Ovary (tissue), 3 donors: ENCODE data around the gene ADGRB2.

ENCODE experiments used
- EP300 ChIP-seq: sonication (generic); formaldehyde crosslinking; IDR thresholded peaks from one replicate; pipeline ENCODE4 v1.6.1; 2017; ENCODE audit warnings: antibody characterized with exemption
- POLR2A ChIP-seq: fragments of 450-650 bp; IDR thresholded peaks from one replicate; pipeline ENCODE4 v1.6.1; 2017; ENCODE audit warnings: antibody characterized with exemption, mild to moderate bottlenecking, moderate library complexity
- TF ChIP-seq, protein P1 (sequence below), 3 donors: fragments of 450-650 bp in 2 of 3; fragments of 200-600 bp in 1 of 3; IDR thresholded peaks; one replicate each; pipeline versions ENCODE4 v1.5.1 to v1.8.0; 2016 to 2022; ENCODE audit warnings: antibody characterized with exemption in 3 of 3, mild to moderate bottlenecking in 1 of 3
- donor health status: DM: no; HTN: no; CAD: no.

- no peak for TF ChIP-seq POLR2A
- TF ChIP-seq, protein P1, sequence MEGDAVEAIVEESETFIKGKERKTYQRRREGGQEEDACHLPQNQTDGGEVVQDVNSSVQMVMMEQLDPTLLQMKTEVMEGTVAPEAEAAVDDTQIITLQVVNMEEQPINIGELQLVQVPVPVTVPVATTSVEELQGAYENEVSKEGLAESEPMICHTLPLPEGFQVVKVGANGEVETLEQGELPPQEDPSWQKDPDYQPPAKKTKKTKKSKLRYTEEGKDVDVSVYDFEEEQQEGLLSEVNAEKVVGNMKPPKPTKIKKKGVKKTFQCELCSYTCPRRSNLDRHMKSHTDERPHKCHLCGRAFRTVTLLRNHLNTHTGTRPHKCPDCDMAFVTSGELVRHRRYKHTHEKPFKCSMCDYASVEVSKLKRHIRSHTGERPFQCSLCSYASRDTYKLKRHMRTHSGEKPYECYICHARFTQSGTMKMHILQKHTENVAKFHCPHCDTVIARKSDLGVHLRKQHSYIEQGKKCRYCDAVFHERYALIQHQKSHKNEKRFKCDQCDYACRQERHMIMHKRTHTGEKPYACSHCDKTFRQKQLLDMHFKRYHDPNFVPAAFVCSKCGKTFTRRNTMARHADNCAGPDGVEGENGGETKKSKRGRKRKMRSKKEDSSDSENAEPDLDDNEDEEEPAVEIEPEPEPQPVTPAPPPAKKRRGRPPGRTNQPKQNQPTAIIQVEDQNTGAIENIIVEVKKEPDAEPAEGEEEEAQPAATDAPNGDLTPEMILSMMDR (IDR thresholded peaks at IDR 0.05) = no peak
- TF ChIP-seq EP300 = no peak
Measured at GRCh38 chr1:31758823-31759222, 5.3 kb downstream of the ADGRB2 start.
